ENCODE data around the gene MRPS9.

MRPS9 gene

GRCh38 chr2:105055613-105056012, 17.7 kb downstream of the MRPS9 start:
- Histone ChIP-seq H4K20me1 (ENCODE audit: insufficient read depth, low read length) (no peaks in the 10 kb centered on the region), H3F3A (ENCODE audit: insufficient read depth, low read length) (no peaks in the 10 kb centered on the region; the same call in 1 of the 2 replicates), H3K79me2 (ENCODE audit: insufficient read depth, low read length) (peaks cover 10% of the 10 kb centered on the region; the same call in 1 of the 2 replicates), H2AFZ (ENCODE audit: low read length) (no peak overlapping the region), H3K9me2 (ENCODE audit: low read depth, low read length) (no peaks in the 10 kb centered on the region), H3K4me1 (ENCODE audit: insufficient read depth, low read length, severe bottlenecking) (no peaks in the 10 kb centered on the region), H3K4me3 (ENCODE audit: low read depth, low read length, poor library complexity, severe bottlenecking) (no peak overlapping the region), H3K27ac (ENCODE audit: low read depth, low read length, poor library complexity, severe bottlenecking) (no peak overlapping the region), H3K4me2 (ENCODE audit: low read length) (no peak overlapping the region), H3K27me3 (ENCODE audit: insufficient read depth, low read length) (no peaks in the 10 kb centered on the region), H3K36me3 (ENCODE audit: insufficient read depth, low read length) (peaks cover 37% of the 10 kb centered on the region), H3K9ac (ENCODE audit: low read length) (no peak overlapping the region), H3K9me3 (ENCODE audit: low read length) (0 out of 2 replicates have a peak, but pooled peaks cover 2% of the 10 kb centered on the region)
- no peak for TF ChIP-seq CTCF (IDR thresholded peaks at IDR 0.05; ENCODE audit: low read length)
- TF ChIP-seq EZH2 (IDR thresholded peaks at IDR 0.05; ENCODE audit: borderline replicate concordance, low read length), result no peak

DNA sequence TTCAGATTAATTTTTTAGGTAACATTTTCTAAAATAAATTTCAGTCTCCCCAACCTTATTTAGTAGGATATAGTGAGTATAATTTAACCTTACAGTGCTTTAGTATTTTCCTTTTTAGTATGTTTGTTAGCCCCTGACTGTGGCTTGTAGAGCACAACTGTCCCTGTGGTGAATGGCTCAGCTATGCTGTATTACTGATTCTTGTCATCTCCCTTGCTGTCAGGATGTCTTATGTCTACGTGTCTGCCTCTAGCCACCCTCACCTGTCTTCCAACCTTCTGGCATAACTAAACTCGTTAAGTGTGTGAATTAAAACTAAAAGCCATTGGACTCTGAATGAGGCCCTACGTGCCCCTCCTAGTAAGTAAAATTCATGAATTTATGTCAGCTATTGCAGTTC, 18.4 kb downstream of the MRPS9 start:
- Histone ChIP-seq H3K27ac (ENCODE audit: low read depth, low read length, poor library complexity, severe bottlenecking) (no peak overlapping the region), H3K4me3 (ENCODE audit: low read depth, low read length, poor library complexity, severe bottlenecking) (no peak overlapping the region), H3K79me2 (ENCODE audit: insufficient read depth, low read length) (peaks cover 10% of the 10 kb centered on the region; the same call in 1 of the 2 replicates), H4K20me1 (ENCODE audit: insufficient read depth, low read length) (no peaks in the 10 kb centered on the region), H3K36me3 (ENCODE audit: insufficient read depth, low read length) (peaks cover 31% of the 10 kb centered on the region), H3F3A (ENCODE audit: insufficient read depth, low read length) (no peaks in the 10 kb centered on the region; the same call in 1 of the 2 replicates), H3K4me2 (ENCODE audit: low read length) (no peak overlapping the region), H3K9me3 (ENCODE audit: low read length) (0 out of 2 replicates have a peak, but pooled peaks cover 2% of the 10 kb centered on the region), H2AFZ (ENCODE audit: low read length) (no peak overlapping the region), H3K27me3 (ENCODE audit: insufficient read depth, low read length) (no peaks in the 10 kb centered on the region), H3K4me1 (ENCODE audit: insufficient read depth, low read length, severe bottlenecking) (no peaks in the 10 kb centered on the region), H3K9ac (ENCODE audit: low read length) (no peak overlapping the region), H3K9me2 (ENCODE audit: low read depth, low read length) (no peaks in the 10 kb centered on the region)
- TF ChIP-seq EZH2 (IDR thresholded peaks at IDR 0.05; ENCODE audit: borderline replicate concordance, low read length) (no peak), CTCF (IDR thresholded peaks at IDR 0.05; ENCODE audit: low read length) (no peak)

DNA sequence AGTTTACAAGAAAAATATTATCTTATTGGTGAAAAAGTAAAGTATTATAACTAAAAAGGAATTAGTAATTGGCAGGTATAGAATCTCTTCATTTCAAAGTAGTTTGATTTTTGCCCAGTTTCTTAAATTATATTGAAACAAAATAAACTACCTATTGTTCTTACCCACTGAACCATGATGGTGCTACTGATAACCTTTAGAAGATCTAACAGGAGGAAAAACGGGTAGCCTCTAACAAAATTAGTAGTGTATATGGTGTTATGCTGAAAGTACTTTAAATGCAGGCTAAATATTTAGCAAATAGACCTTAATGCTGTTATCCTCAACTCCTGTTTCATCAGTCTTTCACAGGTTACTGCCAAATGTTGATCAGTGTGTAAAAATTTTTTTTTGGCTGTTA, 19.1 kb downstream of the MRPS9 start:
- H3F3A ChIP-seq (ENCODE audit: insufficient read depth, low read length), result no peaks in the 10 kb centered on the region

More for the DNA sequence above, 19.1 kb downstream of the MRPS9 start:
- Histone ChIP-seq H3K4me3 (ENCODE audit: low read depth, low read length, poor library complexity, severe bottlenecking) (no peak overlapping the region), H3K4me1 (ENCODE audit: insufficient read depth, low read length, severe bottlenecking) (no peaks in the 10 kb centered on the region), H3K9me3 (ENCODE audit: low read length) (0 out of 2 replicates have a peak, but pooled peaks cover 2% of the 10 kb centered on the region), H3K36me3 (ENCODE audit: insufficient read depth, low read length) (peaks cover 25% of the 10 kb centered on the region), H3K4me2 (ENCODE audit: low read length) (no peak overlapping the region), H3K27me3 (ENCODE audit: insufficient read depth, low read length) (no peaks in the 10 kb centered on the region), H3K9me2 (ENCODE audit: low read depth, low read length) (no peaks in the 10 kb centered on the region), H3K27ac (ENCODE audit: low read depth, low read length, poor library complexity, severe bottlenecking) (no peak overlapping the region), H3K9ac (ENCODE audit: low read length) (no peak overlapping the region), H2AFZ (ENCODE audit: low read length) (no peak overlapping the region), H3K79me2 (ENCODE audit: insufficient read depth, low read length) (peaks cover 8% of the 10 kb centered on the region; the same call in 1 of the 2 replicates), H4K20me1 (ENCODE audit: insufficient read depth, low read length) (no peaks in the 10 kb centered on the region)
- no peak for TF ChIP-seq EZH2 (IDR thresholded peaks at IDR 0.05; ENCODE audit: borderline replicate concordance, low read length)
- no peak for TF ChIP-seq CTCF (IDR thresholded peaks at IDR 0.05; ENCODE audit: low read length)

All from OCI-LY1 (cell line).